HEK293T (cell line): Measurements from ENCODE around the gene NOS1.

Experiments
- BHLHE40 ChIP-seq: fragments of 450-650 bp; IDR thresholded peaks from 2 replicates; pipeline ENCODE4 v1.6.1; 2016; ENCODE audit warnings: mild to moderate bottlenecking, moderate library complexity, borderline replicate concordance
- SP1 ChIP-seq: fragments of 450-650 bp; IDR thresholded peaks from 2 replicates; pipeline ENCODE4 v1.6.1; 2017

- no peak for TF ChIP-seq BHLHE40
- no peak for TF ChIP-seq SP1
These were observed 27.4 kb downstream of the NOS1 start for GRCh38 chr12:117334051-117334450.
